ENCODE measurements around the gene QRFP.
A peak's percentile ranks its signal among the peaks of the same experiment; 100 is the strongest.

DNA sequence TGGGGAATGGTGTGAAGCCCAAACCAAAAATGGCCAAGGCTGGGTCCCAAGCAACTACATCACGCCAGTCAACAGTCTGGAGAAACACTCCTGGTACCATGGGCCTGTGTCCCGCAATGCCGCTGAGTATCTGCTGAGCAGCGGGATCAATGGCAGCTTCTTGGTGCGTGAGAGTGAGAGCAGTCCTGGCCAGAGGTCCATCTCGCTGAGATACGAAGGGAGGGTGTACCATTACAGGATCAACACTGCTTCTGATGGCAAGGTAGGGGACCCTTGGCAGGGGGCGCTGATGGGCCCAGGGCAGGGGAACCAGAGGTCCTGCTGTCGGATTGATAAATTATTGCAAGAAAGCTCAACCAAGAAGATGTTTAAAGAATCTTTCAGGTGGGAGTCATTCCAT lies 41.8 kb downstream of the QRFP start:
- TF ChIP-seq EGR1 (IDR thresholded peaks at IDR 0.05; ENCODE audit: borderline replicate concordance, low read depth, low read length) (no peak), RFX5 (IDR thresholded peaks at IDR 0.05; ENCODE audit: borderline replicate concordance, low read depth, low read length) (no peak), KDM5A (IDR thresholded peaks at IDR 0.05; ENCODE audit: low read length) (no peak), TAF7 (optimal IDR thresholded peaks at IDR 0.05; ENCODE audit: borderline replicate concordance, low read depth, low read length) (no peak), JUN (IDR thresholded peaks at IDR 0.05; ENCODE audit: low read depth, low read length) (no peak), CEBPB (IDR thresholded peaks at IDR 0.05; ENCODE audit: low read depth, low read length) (no peak), POLR2A (IDR thresholded peaks at IDR 0.05; ENCODE audit: control extremely low read depth in 1 of 2, low read depth in 2 of 2, low read length in 2 of 2) (no peak), SP1 (IDR thresholded peaks at IDR 0.05; ENCODE audit: low read depth, low read length) (no peak), JUND (IDR thresholded peaks at IDR 0.05; ENCODE audit: low read length) (no peak), EZH2 (IDR thresholded peaks at IDR 0.05; ENCODE audit: low read depth, low read length, severe bottlenecking) (no peak)
- TF ChIP-seq, protein P1, sequence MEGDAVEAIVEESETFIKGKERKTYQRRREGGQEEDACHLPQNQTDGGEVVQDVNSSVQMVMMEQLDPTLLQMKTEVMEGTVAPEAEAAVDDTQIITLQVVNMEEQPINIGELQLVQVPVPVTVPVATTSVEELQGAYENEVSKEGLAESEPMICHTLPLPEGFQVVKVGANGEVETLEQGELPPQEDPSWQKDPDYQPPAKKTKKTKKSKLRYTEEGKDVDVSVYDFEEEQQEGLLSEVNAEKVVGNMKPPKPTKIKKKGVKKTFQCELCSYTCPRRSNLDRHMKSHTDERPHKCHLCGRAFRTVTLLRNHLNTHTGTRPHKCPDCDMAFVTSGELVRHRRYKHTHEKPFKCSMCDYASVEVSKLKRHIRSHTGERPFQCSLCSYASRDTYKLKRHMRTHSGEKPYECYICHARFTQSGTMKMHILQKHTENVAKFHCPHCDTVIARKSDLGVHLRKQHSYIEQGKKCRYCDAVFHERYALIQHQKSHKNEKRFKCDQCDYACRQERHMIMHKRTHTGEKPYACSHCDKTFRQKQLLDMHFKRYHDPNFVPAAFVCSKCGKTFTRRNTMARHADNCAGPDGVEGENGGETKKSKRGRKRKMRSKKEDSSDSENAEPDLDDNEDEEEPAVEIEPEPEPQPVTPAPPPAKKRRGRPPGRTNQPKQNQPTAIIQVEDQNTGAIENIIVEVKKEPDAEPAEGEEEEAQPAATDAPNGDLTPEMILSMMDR (IDR thresholded peaks at IDR 0.05; ENCODE audit: control extremely low read depth in 1 of 3, insufficient read depth in 1 of 3, low read depth in 1 of 3, low read length in 3 of 3): peak in 2 of 3 experiments; percentile 31 to 32; a peak in 3 of 4 replicates

Data from H1 (cell line).